Stimulated activated CD4-positive, alpha-beta T cell treated with anti-CD3 and anti-CD28 coated beads, Interleukin-1b, Interleukin-23, amount 100 ng/mL, for 24 hours (primary cell): ENCODE measurements around the gene TCF7L1.

Source experiments
- DNase-seq, 4 experiments: peaks; one replicate each; pipeline ENCODE4 v3.0.0-alpha.2; 2020; ENCODE audit warnings: low read depth in 4 of 4, low spot score in 1 of 4

Gene TCF7L1

GRCh38 chr2:85160966-85161960, 28.1 kb downstream of the TCF7L1 start:
- DNase-seq: no peak

- no peak for DNase-seq
These were observed 29.6 kb downstream of the TCF7L1 start for GRCh38 chr2:85162746-85163301.

- no peak for DNase-seq
These were observed 30.5 kb downstream of the TCF7L1 start for GRCh38 chr2:85163675-85164074.

GRCh38 chr2:85164145-85164569, 31.0 kb downstream of the TCF7L1 start:
- DNase-seq: no peak

GRCh38 chr2:85165088-85165690, 32.0 kb downstream of the TCF7L1 start:
- no peak for DNase-seq

GRCh38 chr2:85166021-85166420, 32.8 kb downstream of the TCF7L1 start:
- DNase-seq: no peak

- no peak for DNase-seq
These were observed 34.3 kb downstream of the TCF7L1 start for GRCh38 chr2:85167479-85167878.

- no peak for DNase-seq
These were observed 35.8 kb downstream of the TCF7L1 start for GRCh38 chr2:85168942-85169341.

GRCh38 chr2:85169581-85169980, 36.4 kb downstream of the TCF7L1 start:
- no peak for DNase-seq

GRCh38 chr2:85170938-85171475, 37.8 kb downstream of the TCF7L1 start:
- DNase-seq: no peak

GRCh38 chr2:85171916-85172315, 38.7 kb downstream of the TCF7L1 start:
- DNase-seq: no peak

GRCh38 chr2:85173909-85174308, 40.7 kb downstream of the TCF7L1 start:
- DNase-seq: no peak

- no peak for DNase-seq
These were observed 41.8 kb downstream of the TCF7L1 start for GRCh38 chr2:85174943-85175342.

GRCh38 chr2:85175369-85176299, 42.4 kb downstream of the TCF7L1 start:
- no peak for DNase-seq

GRCh38 chr2:85177031-85177824, 44.0 kb downstream of the TCF7L1 start:
- no peak for DNase-seq

- no peak for DNase-seq
These were observed 45.0 kb downstream of the TCF7L1 start for GRCh38 chr2:85178154-85178553.

- DNase-seq: no peak
These were observed 45.8 kb downstream of the TCF7L1 start for GRCh38 chr2:85178980-85179411.

- no peak for DNase-seq
These were observed 46.3 kb downstream of the TCF7L1 start for GRCh38 chr2:85179541-85179940.

GRCh38 chr2:85180322-85181133, 47.3 kb downstream of the TCF7L1 start:
- no peak for DNase-seq
